AG10803 (cell line): Measurements from ENCODE around the gene DYNC2I2.
A peak's percentile ranks its signal among the peaks of the same experiment; 100 is the strongest.

Source experiments
- DNase-seq: peaks from one replicate; pipeline ENCODE4 v3.0.0; 2010; ENCODE audit warnings: low read depth
- H3K4me3 ChIP-seq: 2 replicates; pipeline ENCODE4 v1.5.1; 2011; ENCODE audit warnings: mild to moderate bottlenecking, low read length, control low read depth
- TF ChIP-seq, protein P1 (sequence below): conservative IDR thresholded peaks from 2 replicates; pipeline ENCODE4 v1.5.1; 2011; ENCODE audit warnings: mild to moderate bottlenecking, low read length, control low read depth, inconsistent platforms

DYNC2I2 gene

DNA sequence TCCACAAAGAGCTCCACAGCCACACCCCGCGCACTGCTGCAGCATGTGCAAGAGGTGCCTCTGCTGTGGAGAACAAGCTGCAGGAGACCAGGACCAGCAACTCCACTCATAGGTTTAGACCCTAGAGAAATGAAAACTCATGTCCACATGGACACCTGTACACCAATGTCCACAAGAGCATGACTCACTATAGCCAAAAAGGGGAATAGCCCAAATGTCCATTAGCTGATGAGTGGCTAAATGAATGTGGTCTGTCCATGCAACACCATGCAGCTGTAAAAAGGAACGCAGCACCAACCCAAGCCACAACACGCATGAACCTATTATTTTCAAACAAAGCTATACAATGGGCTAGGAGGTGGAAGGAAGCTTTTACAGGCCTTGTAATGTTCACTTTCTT, 18.1 kb downstream of the DYNC2I2 start:
- no peak overlapping the region for H3K4me3 ChIP-seq
- TF ChIP-seq, protein P1, sequence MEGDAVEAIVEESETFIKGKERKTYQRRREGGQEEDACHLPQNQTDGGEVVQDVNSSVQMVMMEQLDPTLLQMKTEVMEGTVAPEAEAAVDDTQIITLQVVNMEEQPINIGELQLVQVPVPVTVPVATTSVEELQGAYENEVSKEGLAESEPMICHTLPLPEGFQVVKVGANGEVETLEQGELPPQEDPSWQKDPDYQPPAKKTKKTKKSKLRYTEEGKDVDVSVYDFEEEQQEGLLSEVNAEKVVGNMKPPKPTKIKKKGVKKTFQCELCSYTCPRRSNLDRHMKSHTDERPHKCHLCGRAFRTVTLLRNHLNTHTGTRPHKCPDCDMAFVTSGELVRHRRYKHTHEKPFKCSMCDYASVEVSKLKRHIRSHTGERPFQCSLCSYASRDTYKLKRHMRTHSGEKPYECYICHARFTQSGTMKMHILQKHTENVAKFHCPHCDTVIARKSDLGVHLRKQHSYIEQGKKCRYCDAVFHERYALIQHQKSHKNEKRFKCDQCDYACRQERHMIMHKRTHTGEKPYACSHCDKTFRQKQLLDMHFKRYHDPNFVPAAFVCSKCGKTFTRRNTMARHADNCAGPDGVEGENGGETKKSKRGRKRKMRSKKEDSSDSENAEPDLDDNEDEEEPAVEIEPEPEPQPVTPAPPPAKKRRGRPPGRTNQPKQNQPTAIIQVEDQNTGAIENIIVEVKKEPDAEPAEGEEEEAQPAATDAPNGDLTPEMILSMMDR = no peak
- no peak for DNase-seq

DNA sequence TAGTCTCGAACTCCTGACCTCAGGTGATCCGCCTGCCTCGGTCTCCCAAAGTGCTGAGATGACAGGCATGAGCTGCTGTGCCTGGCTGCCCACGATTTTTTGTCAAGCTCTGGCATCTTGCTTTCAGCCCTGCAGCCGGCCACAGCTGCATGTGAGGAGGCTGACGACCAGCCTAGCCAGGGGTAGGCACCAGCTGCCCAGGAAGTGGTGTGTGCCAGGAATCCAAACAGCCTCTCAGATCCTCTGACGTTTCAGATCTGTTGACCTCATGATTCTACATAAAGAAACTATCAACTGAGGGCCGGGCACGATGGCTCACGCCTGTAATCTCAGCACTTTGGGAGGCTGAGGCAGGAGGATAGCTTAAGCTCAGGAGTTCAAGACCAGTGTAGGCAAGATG, 19.0 kb downstream of the DYNC2I2 start:
- H3K4me3 ChIP-seq = no peak overlapping the region
- TF ChIP-seq, protein P1 = no peak
- peak; percentile 45 for DNase-seq

DNA sequence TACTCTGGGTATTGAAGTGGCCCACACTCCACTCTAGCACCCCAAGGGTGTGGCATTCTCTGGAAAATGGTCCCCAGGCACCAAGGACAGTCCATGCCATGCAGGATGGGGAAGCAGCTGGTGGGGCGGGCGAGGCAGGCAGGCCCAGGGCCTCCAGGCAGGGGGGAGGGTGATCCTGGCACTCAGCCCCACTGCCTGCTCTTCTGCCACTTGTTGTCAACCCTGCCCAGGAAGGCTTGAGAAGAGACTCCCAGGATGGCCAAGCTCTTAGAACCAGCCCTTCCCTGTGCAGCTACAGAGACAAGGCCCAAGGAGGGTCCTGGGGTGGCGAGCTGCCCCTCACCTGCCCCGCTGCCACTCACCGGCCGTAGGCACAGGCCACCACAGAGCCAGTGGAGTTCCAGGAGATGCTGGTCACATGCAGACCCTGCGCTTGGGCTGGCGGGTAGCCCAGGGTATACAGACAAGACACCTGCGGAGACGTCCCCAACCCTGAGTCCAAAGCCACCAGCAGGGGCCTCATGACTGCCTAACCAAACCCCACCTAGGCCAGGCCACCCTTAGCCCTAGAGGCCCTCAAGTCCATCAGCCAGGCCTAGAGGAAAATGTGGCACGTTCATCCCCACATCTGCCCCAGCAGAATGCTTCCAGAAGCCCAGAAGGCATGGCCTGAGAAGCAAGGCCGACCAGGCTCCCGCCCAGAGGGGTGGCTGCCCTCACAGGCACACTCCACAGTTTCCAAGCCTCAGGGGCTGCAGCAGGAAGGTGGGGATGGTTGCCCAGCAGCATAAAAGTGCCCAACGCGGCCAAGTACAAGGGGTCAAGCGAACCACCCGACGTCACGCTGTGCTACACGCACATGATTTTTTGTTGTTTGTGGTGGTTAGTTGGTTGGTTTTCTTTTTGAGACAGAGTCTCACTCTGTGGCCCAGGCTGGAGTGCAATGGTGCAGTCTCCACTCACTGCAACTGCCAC, 19.8 kb downstream of the DYNC2I2 start:
- H3K4me3 ChIP-seq = no peak overlapping the region
- TF ChIP-seq, protein P1 = no peak
- DNase-seq = no peak

DNA sequence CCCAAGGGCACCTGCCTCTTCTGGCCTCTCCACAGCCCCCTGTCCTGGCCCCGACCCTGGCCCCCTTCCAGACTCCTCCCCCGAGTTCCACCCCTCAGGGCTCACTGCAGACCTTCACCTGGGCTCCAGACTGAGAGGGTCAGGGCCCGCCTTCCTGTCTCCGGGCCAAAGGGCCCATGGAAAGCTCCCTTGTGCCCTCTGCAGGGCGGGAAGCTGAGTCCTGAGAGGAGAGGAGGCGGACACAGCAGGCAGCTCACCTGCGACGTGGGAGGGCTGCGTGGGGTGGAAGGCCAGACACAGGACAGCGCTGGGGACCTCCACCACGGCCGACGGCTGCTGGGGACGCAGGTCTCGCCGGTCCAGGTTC, 20.6 kb downstream of the DYNC2I2 start:
- TF ChIP-seq, protein P1 = peak; percentile 19; the same call in 1 of the 2 replicates
- DNase-seq = no peak
- no peak overlapping the region for H3K4me3 ChIP-seq

DNA sequence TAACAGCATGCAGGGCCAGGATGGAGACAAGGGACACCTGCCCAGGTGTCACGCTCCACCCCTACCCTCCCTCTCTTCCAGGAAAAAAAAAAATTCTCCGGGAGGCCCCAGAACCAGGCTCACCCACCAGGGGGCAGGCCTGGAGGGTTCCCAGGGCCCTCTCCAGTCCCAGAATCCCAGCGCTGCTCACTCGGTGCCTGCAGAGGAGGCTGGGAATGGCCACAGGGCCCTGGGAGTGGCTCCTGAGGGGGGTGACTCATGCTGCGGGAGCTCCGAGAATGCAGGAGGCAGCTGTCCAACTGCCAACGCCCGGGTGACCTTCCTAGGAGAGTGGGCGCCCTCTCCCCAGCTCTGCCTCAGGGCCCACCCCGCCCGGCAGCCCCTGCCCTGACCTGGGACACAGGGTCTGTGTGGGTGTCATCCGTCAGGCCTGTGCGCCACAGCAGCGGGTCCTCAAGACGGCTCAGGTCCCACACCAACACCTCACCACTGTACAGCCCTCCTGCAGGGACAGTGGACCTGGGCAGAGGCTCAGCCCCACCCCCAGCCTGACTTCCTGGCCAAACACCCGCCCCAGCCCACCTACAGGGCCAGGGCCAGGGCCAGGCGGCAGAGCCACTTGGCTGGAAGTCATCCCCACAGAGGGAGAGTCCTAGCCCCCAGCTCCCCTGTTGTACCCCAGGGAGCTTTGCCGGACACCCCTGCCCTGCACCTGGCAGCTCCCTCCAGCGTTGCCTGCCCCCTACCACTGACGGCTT, 21.2 kb downstream of the DYNC2I2 start:
- 0 out of 2 replicates have a peak overlapping the region, but pooled peaks have one; percentile 15 for H3K4me3 ChIP-seq
- peak; percentile 97 for DNase-seq
- TF ChIP-seq, protein P1 = peak; percentile 78

DNA sequence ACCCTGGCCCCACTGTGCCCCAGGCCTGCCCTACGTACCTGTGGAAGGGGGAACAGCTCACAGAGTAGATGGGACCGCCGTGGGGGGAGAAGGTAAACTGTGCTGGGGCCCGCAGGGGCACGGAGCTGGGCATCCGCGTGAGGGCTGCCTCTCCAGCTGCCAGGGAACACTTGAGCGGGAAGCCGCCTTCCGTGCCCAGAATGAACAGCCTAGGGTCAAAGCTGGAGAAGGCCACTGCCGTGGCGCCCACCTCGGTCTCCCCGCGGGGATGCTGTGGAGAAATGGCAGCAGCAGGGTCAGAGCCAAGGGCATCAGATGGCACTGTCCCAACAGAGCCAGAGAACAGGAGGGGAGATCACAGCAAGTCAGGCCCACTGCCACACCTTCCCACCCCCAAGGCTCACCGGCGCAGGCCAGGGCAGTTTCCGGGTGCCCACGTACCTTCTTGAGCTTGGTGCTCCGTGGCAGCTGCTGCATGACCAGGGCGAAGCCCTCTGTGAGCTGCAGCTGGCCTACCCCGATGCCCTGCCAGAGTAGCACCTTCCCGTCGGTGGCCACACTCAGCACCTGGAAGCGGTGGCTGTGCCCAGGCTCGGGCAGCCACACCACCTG, 21.9 kb downstream of the DYNC2I2 start:
- TF ChIP-seq, protein P1 = no peak
- no peak overlapping the region; the same call in 1 of the 2 replicates for H3K4me3 ChIP-seq

More for the DNA sequence above, 21.9 kb downstream of the DYNC2I2 start:
- no peak for DNase-seq
